Astrocyte (in vitro differentiated cells and primary cell): Measurements from ENCODE around the gene SELL. TPM values are rescaled to one million over a fixed set of nuclear protein-coding genes. Genes with fewer than 3 reads are reported as not detected.

Source experiments
- DNase-seq: peaks from one replicate; pipeline ENCODE4 v3.0.0-alpha.2; 2010; ENCODE audit warnings: low read depth
- FAIRE-seq: peaks from 2 replicates; lab custom pipeline; 2011; peaks lifted over from hg19 to GRCh38; lab: Jason Lieb, UNC
- H2AFZ ChIP-seq: 2 replicates; pipeline ENCODE4 v1.6.0; 2012; ENCODE audit warnings: low read depth, low read length, inconsistent platforms
- H3K27ac ChIP-seq: 2 replicates; pipeline ENCODE4 v1.5.1; 2011; ENCODE audit warnings: low read depth, low read length, inconsistent platforms
- H3K27me3 ChIP-seq: 2 replicates; pipeline ENCODE4 v1.6.0; 2011; ENCODE audit warnings: low read length, inconsistent platforms; ENCODE audit not compliant: insufficient read depth
- H3K36me3 ChIP-seq: 2 replicates; pipeline ENCODE4 v1.5.1; 2011; ENCODE audit warnings: low read length, inconsistent platforms; ENCODE audit not compliant: insufficient read depth
- H3K4me1 ChIP-seq: 2 replicates; pipeline ENCODE4 v1.5.1; 2011; ENCODE audit warnings: low read length, inconsistent platforms; ENCODE audit not compliant: insufficient read depth
- H3K4me2 ChIP-seq: 2 replicates; pipeline ENCODE4 v1.6.0; 2012; ENCODE audit warnings: low read length, inconsistent platforms
- H3K4me3 ChIP-seq: 2 replicates; pipeline ENCODE4 v1.5.1; 2011; ENCODE audit warnings: low read depth, mild to moderate bottlenecking, low read length, inconsistent platforms; ENCODE audit not compliant: insufficient read depth
- H3K79me2 ChIP-seq: 2 replicates; pipeline ENCODE4 v1.6.0; 2012; ENCODE audit warnings: mild to moderate bottlenecking, low read length, inconsistent platforms; ENCODE audit not compliant: insufficient read depth
- H3K9ac ChIP-seq: 2 replicates; pipeline ENCODE4 v1.6.0; 2012; ENCODE audit warnings: mild to moderate bottlenecking, low read length, inconsistent platforms
- H3K9me3 ChIP-seq: 2 replicates; pipeline ENCODE4 v1.5.1; 2012; ENCODE audit warnings: low read depth, mild to moderate bottlenecking, low read length, inconsistent platforms; ENCODE audit not compliant: insufficient read depth
- H4K20me1 ChIP-seq: 2 replicates; pipeline ENCODE4 v1.6.0; 2012; ENCODE audit warnings: low read length, inconsistent platforms; ENCODE audit not compliant: insufficient read depth
- H3K27ac Mint-ChIP-seq: one replicate; pipeline ENCODE4 v1.8.0; 2021; ENCODE audit warnings: mild to moderate bottlenecking, mixed read lengths; ENCODE audit not compliant: unreplicated experiment
- H3K27me3 Mint-ChIP-seq: one replicate; pipeline ENCODE4 v1.8.0; 2021; ENCODE audit warnings: low read depth, mixed read lengths; ENCODE audit not compliant: unreplicated experiment
- H3K36me3 Mint-ChIP-seq: one replicate; pipeline ENCODE4 v1.8.0; 2021; ENCODE audit warnings: low read depth, mixed read lengths; ENCODE audit not compliant: unreplicated experiment
- H3K4me1 Mint-ChIP-seq: one replicate; pipeline ENCODE4 v1.8.0; 2021; ENCODE audit warnings: low read depth, mixed read lengths; ENCODE audit not compliant: unreplicated experiment
- H3K4me3 Mint-ChIP-seq: one replicate; pipeline ENCODE4 v1.8.0; 2021; ENCODE audit warnings: mild to moderate bottlenecking, moderate library complexity, mixed read lengths; ENCODE audit not compliant: unreplicated experiment
- H3K9me3 Mint-ChIP-seq: one replicate; pipeline ENCODE4 v1.8.0; 2021; ENCODE audit warnings: mild to moderate bottlenecking, mixed read lengths; ENCODE audit not compliant: unreplicated experiment
- CTCF ChIP-seq: IDR thresholded peaks from 2 replicates; pipeline ENCODE4 v1.5.1; 2011; ENCODE audit warnings: low read depth, mild to moderate bottlenecking, inconsistent platforms, low read length, moderate library complexity; ENCODE audit not compliant: insufficient read depth
- EZH2 ChIP-seq: IDR thresholded peaks from 2 replicates; pipeline ENCODE4 v1.6.1; 2012; ENCODE audit warnings: mild to moderate bottlenecking, low read length, inconsistent platforms; ENCODE audit not compliant: insufficient read depth
- total RNA-seq: library from RNA; stranded (reverse); gene quantifications from 2 replicates; pipeline ENCODE4 v1.2.1, GENCODE V29; 2021

SELL gene
- total RNA-seq, 1 donor from 2014 or later = 0.54 TPM

- TF ChIP-seq EZH2 = no peak
- no peak for TF ChIP-seq CTCF
- Histone ChIP-seq H3K79me2 (no peaks in the 10 kb centered on the region), H3K4me1 (no peaks in the 10 kb centered on the region), H3K4me2 (no peak overlapping the region), H3K4me3 (no peak overlapping the region), H3K9me3 (no peaks in the 10 kb centered on the region), H2AFZ (no peak overlapping the region), H3K9ac (no peak overlapping the region), H3K36me3 (no peaks in the 10 kb centered on the region), H4K20me1 (no peaks in the 10 kb centered on the region), H3K27ac (no peak overlapping the region), H3K27me3 (peaks cover 11% of the 10 kb centered on the region)
- Mint-ChIP-seq H3K27ac (no peak overlapping the region), H3K9me3 (no peaks in the 10 kb centered on the region), H3K4me3 (no peak overlapping the region), H3K4me1 (no peaks in the 10 kb centered on the region), H3K27me3 (peaks cover 7% of the 10 kb centered on the region), H3K36me3 (no peaks in the 10 kb centered on the region)
- DNase-seq = no peak
- FAIRE-seq = no peak
Observed at GRCh38 chr1:169731446-169731845, 20.0 kb upstream of the SELL start.

- no peaks in the 10 kb centered on the region for H3K4me1 ChIP-seq
- no peaks in the 10 kb centered on the region for H3K4me1 Mint-ChIP-seq
- FAIRE-seq (no peak), DNase-seq (no peak)
- no peaks in the 10 kb centered on the region for H3K9me3 Mint-ChIP-seq
- H3K4me3 ChIP-seq = no peak overlapping the region
- peaks cover 11% of the 10 kb centered on the region for H3K27me3 ChIP-seq
- no peak overlapping the region for H3K4me3 Mint-ChIP-seq
- no peak overlapping the region for H3K27ac Mint-ChIP-seq
- H3K36me3 Mint-ChIP-seq = no peaks in the 10 kb centered on the region
- H3K36me3 ChIP-seq = no peaks in the 10 kb centered on the region
- H3K27me3 Mint-ChIP-seq = peaks cover 7% of the 10 kb centered on the region
- H3K9me3 ChIP-seq = no peaks in the 10 kb centered on the region
- no peak overlapping the region for H3K4me2 ChIP-seq
- no peaks in the 10 kb centered on the region for H3K79me2 ChIP-seq
- TF ChIP-seq CTCF (no peak), EZH2 (no peak)
- no peak overlapping the region for H3K27ac ChIP-seq
- H3K9ac ChIP-seq = no peak overlapping the region
- H2AFZ ChIP-seq = no peak overlapping the region
- no peaks in the 10 kb centered on the region for H4K20me1 ChIP-seq
Observed at GRCh38 chr1:169729991-169730390, 18.6 kb upstream of the SELL start.

GRCh38 chr1:169727307-169727706 lies 15.9 kb upstream of the SELL start:
- Mint-ChIP-seq H3K9me3 (no peaks in the 10 kb centered on the region), H3K36me3 (no peaks in the 10 kb centered on the region), H3K4me3 (no peak overlapping the region), H3K27me3 (peaks cover 7% of the 10 kb centered on the region), H3K27ac (no peak overlapping the region), H3K4me1 (no peaks in the 10 kb centered on the region)
- Histone ChIP-seq H3K9ac (no peak overlapping the region), H3K4me3 (no peak overlapping the region), H3K79me2 (no peaks in the 10 kb centered on the region), H3K4me2 (no peak overlapping the region), H3K4me1 (no peaks in the 10 kb centered on the region), H3K27me3 (peaks cover 8% of the 10 kb centered on the region), H3K36me3 (no peaks in the 10 kb centered on the region), H3K9me3 (no peaks in the 10 kb centered on the region), H4K20me1 (no peaks in the 10 kb centered on the region), H2AFZ (no peak overlapping the region), H3K27ac (no peak overlapping the region)
- TF ChIP-seq CTCF = no peak
- TF ChIP-seq EZH2 = no peak
- DNase-seq = no peak
- no peak for FAIRE-seq
